Muscle of leg (tissue), 11 donors: ENCODE measurements around the gene CD2AP. TPM values are rescaled to one million over a fixed set of nuclear protein-coding genes. Genes with fewer than 3 reads are reported as not detected.
"Not testable (repeated sequence)": the region's sequence is repeated elsewhere in the genome, so short reads cannot be mapped to it uniquely, and the experiment has no call there.

Source experiments
- DNase-seq: peaks from one replicate; pipeline ENCODE4 v3.0.0; 2013
- H3K27ac ChIP-seq: one replicate; pipeline ENCODE4 v1.5.1; 2013; ENCODE audit warnings: mild to moderate bottlenecking, low read length, control low read depth
- H3K27me3 ChIP-seq: one replicate; pipeline ENCODE4 v1.6.1; 2013; ENCODE audit warnings: low read length; ENCODE audit not compliant: control insufficient read depth, insufficient read depth
- H3K36me3 ChIP-seq: one replicate; pipeline ENCODE4 v1.6.1; 2013; ENCODE audit warnings: low read length; ENCODE audit not compliant: control insufficient read depth, insufficient read depth
- H3K4me1 ChIP-seq: one replicate; pipeline ENCODE4 v1.6.1; 2013; ENCODE audit warnings: low read length; ENCODE audit not compliant: control insufficient read depth, insufficient read depth
- H3K4me3 ChIP-seq: one replicate; pipeline ENCODE4 v1.5.1; 2013; ENCODE audit warnings: low read length, control low read depth
- H3K9me3 ChIP-seq: replicated peaks from 2 replicates; pipeline ENCODE4 v1.6.1; 2013; ENCODE audit warnings: low read depth, low read length; ENCODE audit not compliant: control insufficient read depth
- WGBS: methylation state at CpG from one replicate; pipeline ENCODE4 v1.1.5; 2013; ENCODE audit warnings: missing lambda C conversion rate; ENCODE audit not compliant: insufficient coverage; 5-methylcytosine and 5-hydroxymethylcytosine counted together
- polyA plus RNA-seq, 8 donors: library from polyadenylated mRNA; unstranded; fragments of 120-200 nt; gene quantifications; one replicate each; pipeline versions ENCODE4 v1.2.1 to v1.2.3, GENCODE V29; 2013; ENCODE audit warnings: inconsistent platforms in 1 of 8, low replicate concordance in 1 of 8; ENCODE audit not compliant: insufficient read length in 8 of 8, insufficient read depth in 1 of 8
- total RNA-seq: library from RNA; stranded (reverse); fragments of 120-200 nt; gene quantifications from one replicate; pipeline ENCODE4 v1.2.4, GENCODE V29; 2013

Gene CD2AP
- total and polyA plus RNA-seq, 9 donors: 8.9 to 12.7 (median 10.5) TPM

- Histone ChIP-seq H3K4me3 (no peak overlapping the region), H3K27me3 (no peaks in the 10 kb centered on the region), H3K36me3 (no peaks in the 10 kb centered on the region), H3K4me1 (peaks cover 2% of the 10 kb centered on the region), H3K9me3 (no peaks in the 10 kb centered on the region), H3K27ac (peak overlapping the region; percentile 57)
- WGBS: 20% methylated on average over 1 of the region's 3 CpGs
- peak; percentile 75 for DNase-seq
These were observed 36.9 kb upstream of the CD2AP start for GRCh38 chr6:47440719-47441118.

- not testable (repeated sequence) for H3K4me1 ChIP-seq
These were observed 32.6 kb upstream of the CD2AP start for GRCh38 chr6:47444964-47445363.

GRCh38 chr6:47446669-47447330 is 30.8 kb upstream of the CD2AP start:
- H3K4me1 ChIP-seq: no peaks in the 10 kb centered on the region

More at GRCh38 chr6:47444964-47445363, 32.6 kb upstream of the CD2AP start:
- not testable (repeated sequence) for H3K36me3 ChIP-seq, H3K27ac ChIP-seq, H3K9me3 ChIP-seq, DNase-seq, H3K4me3 ChIP-seq, H3K27me3 ChIP-seq
- no CpG with 5 or more reads among the region's 3 CpGs for WGBS

GRCh38 chr6:47447722-47448121 is 29.9 kb upstream of the CD2AP start:
- H3K36me3 ChIP-seq: no peaks in the 10 kb centered on the region
- no peaks in the 10 kb centered on the region for H3K27me3 ChIP-seq
- no CpG with 5 or more reads among the region's 1 CpG for WGBS
- no peak overlapping the region for H3K4me3 ChIP-seq
- H3K4me1 ChIP-seq: no peaks in the 10 kb centered on the region
- DNase-seq: no peak
- no peaks in the 10 kb centered on the region for H3K9me3 ChIP-seq
- no peak overlapping the region for H3K27ac ChIP-seq

More at GRCh38 chr6:47446669-47447330, 30.8 kb upstream of the CD2AP start:
- H3K36me3 ChIP-seq: no peaks in the 10 kb centered on the region
- H3K9me3 ChIP-seq: no peaks in the 10 kb centered on the region
- WGBS: no CpG with 5 or more reads among the region's 3 CpGs
- no peak for DNase-seq
- H3K4me3 ChIP-seq: no peak overlapping the region
- H3K27ac ChIP-seq: no peak overlapping the region
- no peaks in the 10 kb centered on the region for H3K27me3 ChIP-seq

GRCh38 chr6:47451162-47451561 is 26.4 kb upstream of the CD2AP start:
- H3K27ac ChIP-seq: no peak overlapping the region
- no CpG with 5 or more reads among the region's 2 CpGs for WGBS
- no peaks in the 10 kb centered on the region for H3K9me3 ChIP-seq
- no peaks in the 10 kb centered on the region for H3K4me1 ChIP-seq
- no peaks in the 10 kb centered on the region for H3K36me3 ChIP-seq
- H3K27me3 ChIP-seq: no peaks in the 10 kb centered on the region
- H3K4me3 ChIP-seq: no peak overlapping the region
- DNase-seq: no peak

- no CpG with 5 or more reads among the region's 2 CpGs for WGBS
- no peak overlapping the region for H3K27ac ChIP-seq
- no peaks in the 10 kb centered on the region for H3K27me3 ChIP-seq
- no peak overlapping the region for H3K4me3 ChIP-seq
- no peaks in the 10 kb centered on the region for H3K4me1 ChIP-seq
- H3K9me3 ChIP-seq: no peaks in the 10 kb centered on the region
- no peak for DNase-seq
- no peaks in the 10 kb centered on the region for H3K36me3 ChIP-seq
These were observed 24.7 kb upstream of the CD2AP start for GRCh38 chr6:47452899-47453298.

GRCh38 chr6:47453372-47453936 is 24.1 kb upstream of the CD2AP start:
- Histone ChIP-seq H3K27ac (no peak overlapping the region), H3K27me3 (no peaks in the 10 kb centered on the region)
- 100% methylated on average over 1 of the region's 4 CpGs for WGBS

GRCh38 chr6:47454713-47455396 is 22.7 kb upstream of the CD2AP start:
- Histone ChIP-seq H3K9me3 (no peaks in the 10 kb centered on the region), H3K4me1 (no peaks in the 10 kb centered on the region), H3K27ac (no peak overlapping the region), H3K27me3 (no peaks in the 10 kb centered on the region), H3K36me3 (no peaks in the 10 kb centered on the region), H3K4me3 (no peak overlapping the region)
- no peak for DNase-seq
- WGBS: 100% methylated on average over 1 of the region's 6 CpGs

More at GRCh38 chr6:47453372-47453936, 24.1 kb upstream of the CD2AP start:
- no peak for DNase-seq
- no peaks in the 10 kb centered on the region for H3K36me3 ChIP-seq
- H3K4me3 ChIP-seq: no peak overlapping the region
- no peaks in the 10 kb centered on the region for H3K9me3 ChIP-seq
- H3K4me1 ChIP-seq: no peaks in the 10 kb centered on the region

GRCh38 chr6:47455533-47456209 is 21.9 kb upstream of the CD2AP start:
- DNase-seq: no peak
- Histone ChIP-seq H3K4me3 (no peak overlapping the region), H3K27me3 (no peaks in the 10 kb centered on the region), H3K27ac (no peak overlapping the region), H3K36me3 (no peaks in the 10 kb centered on the region), H3K9me3 (no peaks in the 10 kb centered on the region), H3K4me1 (no peaks in the 10 kb centered on the region)
- 71% methylated on average over 2 of the region's 4 CpGs for WGBS

- Histone ChIP-seq H3K27ac (no peak overlapping the region), H3K4me3 (no peak overlapping the region), H3K36me3 (no peaks in the 10 kb centered on the region), H3K9me3 (no peaks in the 10 kb centered on the region), H3K4me1 (no peaks in the 10 kb centered on the region), H3K27me3 (no peaks in the 10 kb centered on the region)
- DNase-seq: no peak
- no CpG with 5 or more reads among the region's 2 CpGs for WGBS
These were observed 21.0 kb upstream of the CD2AP start for GRCh38 chr6:47456536-47456975.
